SK-N-SH (cell line): ENCODE data around the gene KRTAP10-2. TPM values are rescaled to one million over a fixed set of nuclear protein-coding genes. Genes with fewer than 3 reads are reported as not detected.

ENCODE experiments used
- CTCF ChIA-PET: fragments of 300-600, 350-600 bp; formaldehyde crosslinking; extraction: SDS; loops from one replicate; lab custom pipeline; 2021; lab: Yijun Ruan, JAX
- POLR2A ChIA-PET: fragments of 350-600 bp; sonication (Branson Sonifier 250); formaldehyde crosslinking; extraction: SDS; loops from one replicate; lab custom pipeline; 2020; ENCODE audit warnings: antibody characterized with exemption, inconsistent platforms; lab: Yijun Ruan, JAX
- DNase-seq: peaks from one replicate; pipeline ENCODE4 v3.0.0; 2012
- H2AFZ ChIP-seq: fragments of 200-600 bp; sonication (generic); 2 replicates; pipeline ENCODE4 v1.8.1; 2016; ENCODE audit warnings: antibody characterized with exemption, mild to moderate bottlenecking, low read depth
- H3F3A ChIP-seq: fragments of 200-600 bp; sonication (generic); replicated peaks from 2 replicates; pipeline ENCODE3; 2016; ENCODE audit warnings: antibody characterized with exemption, mild to moderate bottlenecking; ENCODE audit not compliant: insufficient read depth
- H3K27ac ChIP-seq, 2 experiments: fragments of 200-500 bp in 1 of 2; fragments of 200-600 bp in 1 of 2; sonication (Bioruptor generic) in 1 of 2; sonication (generic), shearing (Covaris generic) in 1 of 2; 2 replicates each; pipeline versions ENCODE4 v1.5.1 to v1.6.1; 2014 to 2016; ENCODE audit warnings: low read depth in 2 of 2, inconsistent platforms in 1 of 2, low read length in 1 of 2, mild to moderate bottlenecking in 1 of 2, mixed read lengths in 1 of 2
- H3K27me3 ChIP-seq: fragments of 200-600 bp; sonication (generic), shearing (Covaris generic); 2 replicates; pipeline ENCODE4 v1.6.1; 2016; ENCODE audit warnings: mixed run types; ENCODE audit not compliant: insufficient read depth
- H3K36me3 ChIP-seq, 2 experiments: fragments of 200-500 bp in 1 of 2; fragments of 200-600 bp in 1 of 2; sonication (Bioruptor generic) in 1 of 2; sonication (generic) in 1 of 2; replicated peaks in 1 of 2; 2 replicates each; pipeline versions ENCODE3 to v1.5.1; 2014 to 2016; ENCODE audit warnings: low read length in 1 of 2, mild to moderate bottlenecking in 1 of 2; ENCODE audit not compliant: insufficient read depth in 2 of 2, control insufficient read depth in 1 of 2
- H3K4me1 ChIP-seq, 2 experiments: fragments of 200-500 bp in 1 of 2; fragments of 200-600 bp in 1 of 2; sonication (Bioruptor generic) in 1 of 2; sonication (generic), shearing (Covaris generic) in 1 of 2; 2 replicates each; pipeline versions ENCODE4 v1.5.1 to v1.6.1; 2014 to 2016; ENCODE audit warnings: low read depth in 1 of 2, low read length in 1 of 2, mixed run types in 1 of 2; ENCODE audit not compliant: insufficient read depth in 2 of 2, control insufficient read depth in 1 of 2
- H3K4me2 ChIP-seq: fragments of 200-600 bp; sonication (generic), shearing (Covaris generic); 2 replicates; pipeline ENCODE4 v1.6.1; 2017; ENCODE audit warnings: mixed run types
- H3K4me3 ChIP-seq, 2 experiments: fragments of 200-500 bp in 1 of 2; fragments of 200-600 bp in 1 of 2; sonication (Bioruptor generic) in 1 of 2; sonication (generic), shearing (Covaris generic) in 1 of 2; 2 replicates each; pipeline versions ENCODE4 v1.5.1 to v1.8.1; 2014 to 2016; ENCODE audit warnings: low read depth in 2 of 2, inconsistent platforms in 1 of 2, low read length in 1 of 2, mild to moderate bottlenecking in 1 of 2, mixed read lengths in 1 of 2, moderate library complexity in 1 of 2
- H3K79me2 ChIP-seq: fragments of 200-600 bp; sonication (generic); 2 replicates; pipeline ENCODE4 v1.8.1; 2017; ENCODE audit warnings: mild to moderate bottlenecking; ENCODE audit not compliant: insufficient read depth
- H3K9ac ChIP-seq: fragments of 200-600 bp; sonication (generic); 2 replicates; pipeline ENCODE4 v1.6.1; 2017; ENCODE audit warnings: mixed run types
- H3K9me2 ChIP-seq: fragments of 200-600 bp; sonication (generic); 2 replicates; pipeline ENCODE4 v1.6.1; 2017; ENCODE audit warnings: mixed run types
- H3K9me3 ChIP-seq: fragments of 200-600 bp; sonication (generic); 2 replicates; pipeline ENCODE4 v1.6.1; 2017; ENCODE audit warnings: mixed run types, mild to moderate bottlenecking, moderate library complexity
- H4K20me1 ChIP-seq: fragments of 200-600 bp; sonication (generic); 2 replicates; pipeline ENCODE4 v1.6.1; 2017; ENCODE audit warnings: mild to moderate bottlenecking, mixed run types; ENCODE audit not compliant: insufficient read depth
- CHD2 ChIP-seq: fragments of 150-350 bp; IDR thresholded peaks from 2 replicates; pipeline ENCODE4 v1.6.1; 2018; ENCODE audit warnings: low read length; ENCODE audit not compliant: partially characterized antibody
- CTCF ChIP-seq: fragments of 200-600 bp; sonication (generic); IDR thresholded peaks from 2 replicates; pipeline ENCODE4 v1.6.1; 2017; ENCODE audit warnings: antibody characterized with exemption, mild to moderate bottlenecking, moderate library complexity
- EZH2phosphoT487 ChIP-seq: fragments of 200-600 bp; sonication (generic); IDR thresholded peaks from 2 replicates; pipeline ENCODE4 v1.6.1; 2017; ENCODE audit warnings: low read depth, mixed run types, mild to moderate bottlenecking, antibody characterized with exemption, moderate library complexity, borderline replicate concordance
- FOXJ3 ChIP-seq: sonication (generic); formaldehyde crosslinking; IDR thresholded peaks from 2 replicates; pipeline ENCODE4 v1.5.1; 2020; ENCODE audit warnings: mild to moderate bottlenecking, missing genetic modification reagents
- FOXM1 ChIP-seq: IDR thresholded peaks from 2 replicates; pipeline ENCODE4 v1.4.0; 2012; ENCODE audit warnings: low read depth, mild to moderate bottlenecking
- GABPA ChIP-seq: IDR thresholded peaks from 2 replicates; pipeline ENCODE4 v1.4.0; 2012; ENCODE audit warnings: low read depth, mild to moderate bottlenecking
- JUND ChIP-seq: IDR thresholded peaks from 2 replicates; pipeline ENCODE4 v1.4.0; 2012
- MAX ChIP-seq: IDR thresholded peaks from 2 replicates; pipeline ENCODE4 v1.4.0; 2012; ENCODE audit warnings: low read depth
- MEF2A ChIP-seq: IDR thresholded peaks from 2 replicates; pipeline ENCODE4 v1.4.0; 2012; ENCODE audit warnings: low read depth, borderline replicate concordance
- MXI1 ChIP-seq: IDR thresholded peaks from 2 replicates; pipeline ENCODE4 v1.6.1; 2012; ENCODE audit warnings: mild to moderate bottlenecking, low read depth, low read length, improper control_type of control experiment
- RAD21 ChIP-seq: IDR thresholded peaks from 2 replicates; pipeline ENCODE4 v1.6.1; 2012; ENCODE audit warnings: mild to moderate bottlenecking, low read length
- REST ChIP-seq: IDR thresholded peaks from 2 replicates; pipeline ENCODE4 v1.6.1; 2012; ENCODE audit warnings: mild to moderate bottlenecking, low read depth, low read length, moderate library complexity
- SMC3 ChIP-seq: IDR thresholded peaks from 2 replicates; pipeline ENCODE4 v1.6.1; 2012; ENCODE audit warnings: low read depth, low read length, improper control_type of control experiment
- TAF1 ChIP-seq: IDR thresholded peaks from 2 replicates; pipeline ENCODE4 v1.6.1; 2012; ENCODE audit warnings: low read depth, mild to moderate bottlenecking, low read length, moderate library complexity, borderline replicate concordance
- TCF12 ChIP-seq: IDR thresholded peaks from 2 replicates; pipeline ENCODE4 v1.4.0; 2012
- USF1 ChIP-seq: IDR thresholded peaks from 2 replicates; pipeline ENCODE4 v1.4.0; 2012; ENCODE audit warnings: low read depth, borderline replicate concordance
- WGBS: methylation state at CpG from one replicate; pipeline ENCODE4 v1.1.6; 2017; ENCODE audit warnings: low lambda C conversion rate; 5-methylcytosine and 5-hydroxymethylcytosine counted together
- polyA plus RNA-seq, 3 experiments: library from polyadenylated mRNA; depleted of rRNA; stranded (reverse); fragments of >200 nt; gene quantifications; 2 replicates each; pipeline ENCODE4 v1.2.3, GENCODE V29; 2012

The KRTAP10-2 gene
- polyA plus RNA-seq, 1 of the 3 experiments (the other 2 are of a cell fraction), result not detected

- no peak overlapping the region for H2AFZ ChIP-seq
- no peaks in the 10 kb centered on the region for H3K36me3 ChIP-seq
- H3F3A ChIP-seq, result no peaks in the 10 kb centered on the region
- 41% methylated on average over 20 of the region's 27 CpGs for WGBS
- no peak overlapping the region for H3K4me3 ChIP-seq
- no peaks in the 10 kb centered on the region for H3K4me1 ChIP-seq
- no peak overlapping the region for H3K27ac ChIP-seq
- no peak for DNase-seq
- H3K4me2 ChIP-seq, result no peak overlapping the region
- TF ChIP-seq CHD2 (no peak), TCF12 (no peak), JUND (no peak), FOXM1 (no peak), MEF2A (no peak), MAX (no peak), EZH2phosphoT487 (no peak), USF1 (no peak), FOXJ3 (CRISPR knock-in tag) (no peak), SMC3 (no peak), TAF1 (no peak), RAD21 (no peak), REST (no peak), MXI1 (no peak), CTCF (no peak), GABPA (no peak)
- TF ChIP-seq, all 33 proteins: peak for 0
- Histone ChIP-seq H3K27me3 (peaks cover 41% of the 10 kb centered on the region), H3K9me3 (no peaks in the 10 kb centered on the region), H3K9me2 (no peaks in the 10 kb centered on the region), H3K79me2 (no peaks in the 10 kb centered on the region), H4K20me1 (no peaks in the 10 kb centered on the region), H3K9ac (no peak overlapping the region)
- ChIA-PET POLR2A (no interaction called here), CTCF (no interaction called here)
Observed at GRCh38 chr21:44568667-44569556, 17.6 kb upstream of the KRTAP10-2 start.
